ENCODE measurements around the gene SARDH. TPM values are rescaled to one million over a fixed set of nuclear protein-coding genes. Genes with fewer than 3 reads are reported as not detected.
A peak's percentile ranks its signal among the peaks of the same experiment; 100 is the strongest.

SARDH gene
- total RNA-seq, 1 experiment from 2014 or later = 5.6 TPM

- peak; percentile 77 for DNase-seq (ENCODE audit: low read depth, low spot score)
- H2AFZ ChIP-seq (ENCODE audit: low read depth, low read length, poor library complexity, severe bottlenecking) = no peak overlapping the region
- H3K9me3 ChIP-seq (ENCODE audit: control insufficient read depth in 1 of 2, insufficient read depth in 1 of 2, low read depth in 1 of 2, low read length in 2 of 2) = no peaks in the 10 kb centered on the region
- H3K79me2 ChIP-seq (ENCODE audit: insufficient read depth, low read length) = no peaks in the 10 kb centered on the region
- peaks cover 5 to 8% of the 10 kb centered on the region in 2 experiments; a peak in 3 of 4 replicates for H3K4me1 ChIP-seq (ENCODE audit: control insufficient read depth in 1 of 2, insufficient read depth in 2 of 2, low read length in 2 of 2)
- no peak overlapping the region for H3K27ac ChIP-seq (ENCODE audit: low read depth, low read length)
- intact Hi-C loops (cut with micrococcal nuclease) = loop anchor here (5.0 kb wide), 1 partner anchor 249 kb away; the partner anchor contains the start of gene VAV2
- POLR2A ChIA-PET = no interaction called here
- no peaks in the 10 kb centered on the region for H3K36me3 ChIP-seq (ENCODE audit: control insufficient read depth in 1 of 2, insufficient read depth in 2 of 2, low read length in 2 of 2)
- no peaks in the 10 kb centered on the region for H3K9me2 ChIP-seq (ENCODE audit: insufficient read depth)
- H3K4me2 ChIP-seq (ENCODE audit: low read length) = no peak overlapping the region
- no peaks in the 10 kb centered on the region for H4K20me1 ChIP-seq (ENCODE audit: insufficient read depth)
- peak; percentile 92 for ATAC-seq
- RAD21 ChIA-PET (ENCODE audit: low non-redundant PET in 1 of 2, low total read pairs in 2 of 2, uncharacterized antibody in 2 of 2, unreplicated experiment in 2 of 2) = interaction anchor here in 1 of 2 experiments (0.6 to 1.3 kb wide), 2 partner anchors 11 to 39 kb away, joined by 3 read pairs; no protein-coding TSS in a partner anchor
- CTCF ChIA-PET = interaction anchor here (0.6 to 2.0 kb wide), 13 partner anchors 8 to 371 kb away, joined by 3 to 11 read pairs (median 6); partner anchors contain the start of gene BRD3OS
- no peak overlapping the region for H3K4me3 ChIP-seq (replicated peaks in 1 of 2; ENCODE audit: low read depth in 1 of 2, low read length in 2 of 2)
- H3K27me3 ChIP-seq (ENCODE audit: insufficient read depth, low read length) = 0 out of 2 replicates have a peak, but pooled peaks cover 10% of the 10 kb centered on the region
- no TSS peak for BruUV-seq (replicated peaks)
- TF ChIP-seq ZNF274 (IDR thresholded peaks at IDR 0.05; ENCODE audit: low read depth, low read length) = no peak
- no peak for TF ChIP-seq EZH2 (IDR thresholded peaks at IDR 0.05)
- peak; percentile 83 for TF ChIP-seq RAD21 (IDR thresholded peaks at IDR 0.05; ENCODE audit: low read depth)
- TF ChIP-seq SRF (IDR thresholded peaks at IDR 0.05; ENCODE audit: low read depth) = 0 out of 2 replicates have a peak, but pooled peaks have one; percentile 25
- TF ChIP-seq CBX3 (IDR thresholded peaks at IDR 0.05; ENCODE audit: low read depth) = no peak
- no peak for TF ChIP-seq JUND (IDR thresholded peaks at IDR 0.05)
- TF ChIP-seq POLR2A (IDR thresholded peaks at IDR 0.05; ENCODE audit: borderline replicate concordance, extremely low read depth, insufficient read depth, insufficient read length) = no peak
- TF ChIP-seq CTCF (IDR thresholded peaks at IDR 0.05 in 2 of 3, conservative IDR thresholded peaks at IDR 0.05 in 1 of 3; ENCODE audit: borderline replicate concordance in 1 of 3, insufficient read depth in 1 of 3, low read depth in 2 of 3, low read length in 2 of 3) = peak; percentile 99
- no peak for TF ChIP-seq MAX (IDR thresholded peaks at IDR 0.05)
- no peak for TF ChIP-seq CEBPB (IDR thresholded peaks at IDR 0.05; ENCODE audit: low read depth)
- no peak overlapping the region for H3K9ac ChIP-seq (ENCODE audit: low read length)
Observed at GRCh38 chr9:133742849-133743444, 4.8 kb upstream of the SARDH start.

All from HCT116 (cell line).